Measurements from ENCODE around the gene HLA-DOB. TPM values are rescaled to one million over a fixed set of nuclear protein-coding genes. Genes with fewer than 3 reads are reported as not detected.

The HLA-DOB gene
- total RNA-seq, 1 experiment from 2014 or later = 0.64 TPM

DNA sequence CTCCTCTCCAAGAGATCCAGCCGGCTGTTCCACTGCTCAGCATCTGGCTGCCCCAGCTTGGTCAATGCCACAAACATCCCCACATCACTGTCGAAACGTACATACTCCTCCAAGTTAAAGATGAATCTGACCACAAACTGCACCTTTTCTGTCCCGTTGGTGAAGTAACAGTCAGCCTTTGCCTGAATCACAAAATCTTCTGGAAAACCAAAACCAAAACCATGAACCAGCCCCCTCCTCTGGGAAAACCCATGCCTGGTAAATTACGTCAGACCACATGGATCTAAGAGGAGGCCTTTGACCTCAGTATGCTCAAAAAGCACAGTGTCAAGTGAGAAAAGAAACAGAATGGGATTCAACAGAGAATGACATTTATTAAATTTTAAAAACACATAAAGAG is 1.7 kb downstream of the HLA-DOB start (continued):
- TF ChIP-seq, protein P1, sequence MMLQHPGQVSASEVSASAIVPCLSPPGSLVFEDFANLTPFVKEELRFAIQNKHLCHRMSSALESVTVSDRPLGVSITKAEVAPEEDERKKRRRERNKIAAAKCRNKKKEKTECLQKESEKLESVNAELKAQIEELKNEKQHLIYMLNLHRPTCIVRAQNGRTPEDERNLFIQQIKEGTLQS (IDR thresholded peaks at IDR 0.05) = no peak
- TF ChIP-seq, protein P2, sequence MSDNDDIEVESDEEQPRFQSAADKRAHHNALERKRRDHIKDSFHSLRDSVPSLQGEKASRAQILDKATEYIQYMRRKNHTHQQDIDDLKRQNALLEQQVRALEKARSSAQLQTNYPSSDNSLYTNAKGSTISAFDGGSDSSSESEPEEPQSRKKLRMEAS (IDR thresholded peaks at IDR 0.05) = no peak
- TF ChIP-seq, protein P3, sequence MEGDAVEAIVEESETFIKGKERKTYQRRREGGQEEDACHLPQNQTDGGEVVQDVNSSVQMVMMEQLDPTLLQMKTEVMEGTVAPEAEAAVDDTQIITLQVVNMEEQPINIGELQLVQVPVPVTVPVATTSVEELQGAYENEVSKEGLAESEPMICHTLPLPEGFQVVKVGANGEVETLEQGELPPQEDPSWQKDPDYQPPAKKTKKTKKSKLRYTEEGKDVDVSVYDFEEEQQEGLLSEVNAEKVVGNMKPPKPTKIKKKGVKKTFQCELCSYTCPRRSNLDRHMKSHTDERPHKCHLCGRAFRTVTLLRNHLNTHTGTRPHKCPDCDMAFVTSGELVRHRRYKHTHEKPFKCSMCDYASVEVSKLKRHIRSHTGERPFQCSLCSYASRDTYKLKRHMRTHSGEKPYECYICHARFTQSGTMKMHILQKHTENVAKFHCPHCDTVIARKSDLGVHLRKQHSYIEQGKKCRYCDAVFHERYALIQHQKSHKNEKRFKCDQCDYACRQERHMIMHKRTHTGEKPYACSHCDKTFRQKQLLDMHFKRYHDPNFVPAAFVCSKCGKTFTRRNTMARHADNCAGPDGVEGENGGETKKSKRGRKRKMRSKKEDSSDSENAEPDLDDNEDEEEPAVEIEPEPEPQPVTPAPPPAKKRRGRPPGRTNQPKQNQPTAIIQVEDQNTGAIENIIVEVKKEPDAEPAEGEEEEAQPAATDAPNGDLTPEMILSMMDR (IDR thresholded peaks at IDR 0.05 in 2 of 3, conservative IDR thresholded peaks at IDR 0.05 in 1 of 3; ENCODE audit: borderline replicate concordance in 1 of 3, insufficient read depth in 1 of 3, low read depth in 2 of 3, low read length in 2 of 3) = no peak

DNA sequence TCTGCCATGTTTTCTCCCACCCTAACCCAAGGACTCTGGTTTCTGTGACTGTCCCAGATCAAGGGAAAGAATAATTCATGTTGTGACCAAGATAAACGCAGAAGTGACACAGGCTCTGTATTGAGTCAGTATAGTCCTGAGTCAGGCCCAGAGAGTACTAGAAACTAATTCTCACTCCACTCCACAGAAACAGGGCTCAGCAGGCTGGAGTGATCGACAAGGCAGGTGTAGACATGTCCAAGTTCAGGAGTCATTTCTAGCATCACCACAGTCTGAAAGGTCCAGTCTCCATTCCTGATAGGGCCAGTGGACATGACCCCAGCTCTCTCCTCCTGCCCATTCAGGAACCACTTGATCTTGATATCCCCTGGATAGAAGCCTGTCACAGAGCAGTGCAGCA is 2.7 kb downstream of the HLA-DOB start:
- Histone ChIP-seq H3K36me3 (ENCODE audit: control insufficient read depth in 1 of 2, insufficient read depth in 2 of 2, low read length in 2 of 2) (no peaks in the 10 kb centered on the region), H3K79me2 (ENCODE audit: insufficient read depth, low read length) (no peaks in the 10 kb centered on the region), H3K4me3 (replicated peaks in 1 of 2; ENCODE audit: low read depth in 1 of 2, low read length in 2 of 2) (no peak overlapping the region), H3K27ac (ENCODE audit: low read depth, low read length) (no peak overlapping the region), H4K20me1 (ENCODE audit: insufficient read depth) (no peaks in the 10 kb centered on the region), H3K4me1 (ENCODE audit: control insufficient read depth in 1 of 2, insufficient read depth in 2 of 2, low read length in 2 of 2) (peaks cover 0 to 12% of the 10 kb centered on the region in 2 experiments; a peak in 2 of 4 replicates), H2AFZ (ENCODE audit: low read depth, low read length, poor library complexity, severe bottlenecking) (no peak overlapping the region), H3K9me3 (ENCODE audit: control insufficient read depth in 1 of 2, insufficient read depth in 1 of 2, low read depth in 1 of 2, low read length in 2 of 2) (no peaks in the 10 kb centered on the region), H3K9ac (ENCODE audit: low read length) (no peak overlapping the region), H3K4me2 (ENCODE audit: low read length) (no peak overlapping the region), H3K9me2 (ENCODE audit: insufficient read depth) (no peaks in the 10 kb centered on the region; the same call in none of the 2 replicates), H3K27me3 (ENCODE audit: insufficient read depth, low read length) (no peaks in the 10 kb centered on the region)
- TF ChIP-seq YY1 (IDR thresholded peaks at IDR 0.05; ENCODE audit: extremely low read depth, insufficient replicate concordance, low read depth, low read length) (no peak), JUND (IDR thresholded peaks at IDR 0.05) (no peak), POLR2AphosphoS5 (IDR thresholded peaks at IDR 0.05; ENCODE audit: low read depth, low read length) (no peak), TCF7L2 (IDR thresholded peaks at IDR 0.05; ENCODE audit: borderline replicate concordance, extremely low read depth, insufficient read depth, insufficient read length) (no peak), SRF (IDR thresholded peaks at IDR 0.05; ENCODE audit: low read depth) (no peak), EZH2phosphoT487 (IDR thresholded peaks at IDR 0.05; ENCODE audit: borderline replicate concordance) (no peak)
- TF ChIP-seq, protein P4, sequence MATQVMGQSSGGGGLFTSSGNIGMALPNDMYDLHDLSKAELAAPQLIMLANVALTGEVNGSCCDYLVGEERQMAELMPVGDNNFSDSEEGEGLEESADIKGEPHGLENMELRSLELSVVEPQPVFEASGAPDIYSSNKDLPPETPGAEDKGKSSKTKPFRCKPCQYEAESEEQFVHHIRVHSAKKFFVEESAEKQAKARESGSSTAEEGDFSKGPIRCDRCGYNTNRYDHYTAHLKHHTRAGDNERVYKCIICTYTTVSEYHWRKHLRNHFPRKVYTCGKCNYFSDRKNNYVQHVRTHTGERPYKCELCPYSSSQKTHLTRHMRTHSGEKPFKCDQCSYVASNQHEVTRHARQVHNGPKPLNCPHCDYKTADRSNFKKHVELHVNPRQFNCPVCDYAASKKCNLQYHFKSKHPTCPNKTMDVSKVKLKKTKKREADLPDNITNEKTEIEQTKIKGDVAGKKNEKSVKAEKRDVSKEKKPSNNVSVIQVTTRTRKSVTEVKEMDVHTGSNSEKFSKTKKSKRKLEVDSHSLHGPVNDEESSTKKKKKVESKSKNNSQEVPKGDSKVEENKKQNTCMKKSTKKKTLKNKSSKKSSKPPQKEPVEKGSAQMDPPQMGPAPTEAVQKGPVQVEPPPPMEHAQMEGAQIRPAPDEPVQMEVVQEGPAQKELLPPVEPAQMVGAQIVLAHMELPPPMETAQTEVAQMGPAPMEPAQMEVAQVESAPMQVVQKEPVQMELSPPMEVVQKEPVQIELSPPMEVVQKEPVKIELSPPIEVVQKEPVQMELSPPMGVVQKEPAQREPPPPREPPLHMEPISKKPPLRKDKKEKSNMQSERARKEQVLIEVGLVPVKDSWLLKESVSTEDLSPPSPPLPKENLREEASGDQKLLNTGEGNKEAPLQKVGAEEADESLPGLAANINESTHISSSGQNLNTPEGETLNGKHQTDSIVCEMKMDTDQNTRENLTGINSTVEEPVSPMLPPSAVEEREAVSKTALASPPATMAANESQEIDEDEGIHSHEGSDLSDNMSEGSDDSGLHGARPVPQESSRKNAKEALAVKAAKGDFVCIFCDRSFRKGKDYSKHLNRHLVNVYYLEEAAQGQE (IDR thresholded peaks at IDR 0.05; ENCODE audit: low read depth) = no peak
- POLR2A ChIA-PET = interaction anchor here (0.6 kb wide), 1 partner anchor 53 kb away, joined by 4 read pairs; no protein-coding TSS in a partner anchor
- RAD21 ChIA-PET (ENCODE audit: low non-redundant PET in 1 of 2, low total read pairs in 2 of 2, uncharacterized antibody in 2 of 2, unreplicated experiment in 2 of 2) = no interaction called here
- intact Hi-C loops (cut with micrococcal nuclease) = no loop called here
- DNase-seq (ENCODE audit: low read depth, low spot score) = no peak
- ATAC-seq = no peak
- no TSS peak for BruUV-seq (replicated peaks)
- CTCF ChIA-PET = no interaction called here
